Peyer's patch (tissue), 4 donors: ENCODE measurements around the gene GPSM1. TPM values are rescaled to one million over a fixed set of nuclear protein-coding genes. Genes with fewer than 3 reads are reported as not detected.

Experiments used
- DNase-seq, 3 donors: peaks; one replicate each; pipeline ENCODE4 v3.0.0-alpha.2; 2017 to 2019
- H3K27ac ChIP-seq, 4 donors: fragments of 200-600 bp; sonication (generic); one replicate each; pipeline ENCODE4 v1.5.1; 2016 to 2019
- H3K27me3 ChIP-seq, 2 donors: fragments of 200-600 bp; sonication (generic); one replicate each; pipeline ENCODE4 v1.5.1; 2019
- H3K36me3 ChIP-seq, 3 donors: fragments of 200-600 bp; sonication (generic); one replicate each; pipeline ENCODE4 v1.5.1; 2016 to 2019
- H3K4me1 ChIP-seq, 4 donors: fragments of 200-600 bp; sonication (generic); one replicate each; pipeline ENCODE4 v1.5.1; 2016 to 2019
- H3K4me3 ChIP-seq, 4 donors: fragments of 200-600 bp; sonication (generic); 1 replicate in 3 of 4; 2 replicates in 1 of 4; pipeline ENCODE4 v1.5.1; 2016 to 2019; ENCODE audit warnings: mild to moderate bottlenecking in 1 of 4
- H3K9me3 ChIP-seq, 4 donors: fragments of 200-600 bp; sonication (generic); one replicate each; pipeline ENCODE4 v1.5.1; 2016 to 2019; ENCODE audit warnings: mild to moderate bottlenecking in 1 of 4
- CTCF ChIP-seq, 6 experiments: fragments of 450-650 bp in 4 of 6; fragments of 200-600 bp in 2 of 6; sonication (generic) in 1 of 6; IDR thresholded peaks; one replicate each; pipeline ENCODE4 v1.5.1; 2017 to 2019; ENCODE audit warnings: antibody characterized with exemption in 6 of 6, mild to moderate bottlenecking in 3 of 6, moderate library complexity in 1 of 6
- POLR2A ChIP-seq, 2 donors: fragments of 450-650 bp; IDR thresholded peaks; one replicate each; pipeline ENCODE4 v1.5.1; 2017; ENCODE audit warnings: antibody characterized with exemption in 2 of 2, mild to moderate bottlenecking in 2 of 2, moderate library complexity in 2 of 2
- total RNA-seq, 4 donors: library from RNA; depleted of rRNA; stranded (reverse); fragments of >200 nt; gene quantifications; one replicate each; pipeline ENCODE4 v1.1.0, GENCODE V29; 2016

The GPSM1 gene
- total RNA-seq, 4 donors from 2014 or later, result 3.7 to 25.6 (median 6.0) TPM

- peak overlapping the region in 1 of 4 donors; percentile 58 for H3K27ac ChIP-seq
- no peak for DNase-seq
- no peaks in the 10 kb centered on the region for H3K36me3 ChIP-seq
- TF ChIP-seq CTCF (IDR thresholded peaks at IDR 0.05) (no peak), POLR2A (IDR thresholded peaks at IDR 0.05) (no peak)
- H3K4me3 ChIP-seq, result no peak overlapping the region
- H3K27me3 ChIP-seq, result no peaks in the 10 kb centered on the region
- H3K4me1 ChIP-seq, result peaks cover 0 to 4% (median 0%) of the 10 kb centered on the region in 4 donors
- H3K9me3 ChIP-seq, result no peaks in the 10 kb centered on the region
These were observed 9.0 kb downstream of the GPSM1 start for GRCh38 chr9:136336156-136336870.

GRCh38 chr9:136336881-136337280, 9.5 kb downstream of the GPSM1 start:
- H3K4me3 ChIP-seq, result no peak overlapping the region
- TF ChIP-seq CTCF (IDR thresholded peaks at IDR 0.05) (no peak), POLR2A (IDR thresholded peaks at IDR 0.05) (no peak)
- H3K9me3 ChIP-seq, result no peaks in the 10 kb centered on the region
- DNase-seq, result no peak
- peak overlapping the region in 1 of 4 donors; percentile 58 for H3K27ac ChIP-seq
- no peaks in the 10 kb centered on the region for H3K36me3 ChIP-seq
- peaks cover 0 to 6% (median 0%) of the 10 kb centered on the region in 4 donors for H3K4me1 ChIP-seq
- H3K27me3 ChIP-seq, result no peaks in the 10 kb centered on the region

GRCh38 chr9:136337416-136338395, 10.4 kb downstream of the GPSM1 start:
- no peaks in the 10 kb centered on the region for H3K9me3 ChIP-seq
- H3K27ac ChIP-seq, result no peak overlapping the region
- peaks cover 0 to 5% of the 10 kb centered on the region in 2 donors for H3K27me3 ChIP-seq
- TF ChIP-seq CTCF (IDR thresholded peaks at IDR 0.05) (no peak), POLR2A (IDR thresholded peaks at IDR 0.05) (no peak)
- peaks cover 0 to 15% (median 2%) of the 10 kb centered on the region in 4 donors for H3K4me1 ChIP-seq
- no peaks in the 10 kb centered on the region for H3K36me3 ChIP-seq
- H3K4me3 ChIP-seq, result no peak overlapping the region
- no peak for DNase-seq

GRCh38 chr9:136338511-136338910, 11.2 kb downstream of the GPSM1 start:
- H3K27me3 ChIP-seq, result peaks cover 0 to 5% of the 10 kb centered on the region in 2 donors
- DNase-seq, result no peak
- peaks cover 0 to 22% (median 3%) of the 10 kb centered on the region in 4 donors for H3K4me1 ChIP-seq
- no peaks in the 10 kb centered on the region for H3K9me3 ChIP-seq
- TF ChIP-seq POLR2A (IDR thresholded peaks at IDR 0.05), result no peak
- TF ChIP-seq CTCF (IDR thresholded peaks at IDR 0.05), result no peak
- H3K4me3 ChIP-seq, result no peak overlapping the region
- no peak overlapping the region for H3K27ac ChIP-seq
- H3K36me3 ChIP-seq, result no peaks in the 10 kb centered on the region

GRCh38 chr9:136339173-136339957, 12.0 kb downstream of the GPSM1 start:
- Histone ChIP-seq H3K27ac (no peak overlapping the region), H3K9me3 (no peaks in the 10 kb centered on the region), H3K4me3 (no peak overlapping the region), H3K36me3 (no peaks in the 10 kb centered on the region), H3K4me1 (peaks cover 0 to 22% (median 3%) of the 10 kb centered on the region in 4 donors), H3K27me3 (peaks cover 0 to 5% of the 10 kb centered on the region in 2 donors)
- peak; percentile 47 to 85 (median 83) for DNase-seq
- TF ChIP-seq POLR2A (IDR thresholded peaks at IDR 0.05) (no peak), CTCF (IDR thresholded peaks at IDR 0.05) (peak; percentile 74 to 92 (median 84))
